K562 (cell line): ENCODE measurements around the gene NUF2. TPM values are rescaled to one million over a fixed set of nuclear protein-coding genes. Genes with fewer than 3 reads are reported as not detected.

Source experiments
- ATAC-seq: fragments of 200-7000 bp; cut with Tn5 transposase; 3 replicates; pipeline ENCODE4 v1.9.1; 2020; ENCODE audit warnings: moderate library complexity
- BruUV-seq: library from RNA; stranded (reverse); fragments of 400-500 nt; replicated peaks from 2 replicates; lab custom pipeline; 2021; lab: Mats Ljungman, UMichigan
- CTCF ChIA-PET: fragments of 300-600 bp; formaldehyde crosslinking; extraction: SDS; loops from one replicate; lab custom pipeline; 2021; ENCODE audit warnings: low intra/inter-chr PET ratio; lab: Yijun Ruan, JAX
- POLR2A ChIA-PET: fragments of 300-600, 350-650 bp; sonication (Branson Sonifier 250); formaldehyde crosslinking; extraction: SDS; loops from one replicate; lab custom pipeline; 2021; ENCODE audit warnings: antibody characterized with exemption, inconsistent platforms; lab: Yijun Ruan, JAX
- DNase-seq, 4 experiments: peaks; one replicate each; pipeline versions ENCODE4 v3.0.0 to v3.0.0-alpha.2; 2011 to 2018; ENCODE audit warnings: low spot score in 3 of 4, mixed read lengths in 3 of 4; ENCODE audit errors: extremely low read depth in 1 of 4
- FAIRE-seq: peaks from 2 replicates; lab custom pipeline; 2011; peaks lifted over from hg19 to GRCh38; lab: Jason Lieb, UNC
- H2AFZ ChIP-seq: 2 replicates; pipeline ENCODE4 v1.6.0; 2011; ENCODE audit warnings: low read depth, low read length, control low read depth, inconsistent platforms
- H3K27ac ChIP-seq: fragments of 200-600 bp; 3 replicates; pipeline ENCODE4 v1.8.0; 2011; ENCODE audit warnings: low read depth, mild to moderate bottlenecking, control low read depth, inconsistent platforms, low read length, moderate library complexity, mixed read lengths; ENCODE audit errors: extremely low read depth
- H3K27me3 ChIP-seq, 2 experiments: fragments of 300-600 bp in 1 of 2; 2 replicates in 1 of 2; 3 replicates in 1 of 2; pipeline versions ENCODE4 v1.6.0 to v1.8.0; 2011; ENCODE audit warnings: inconsistent platforms in 2 of 2, low read length in 2 of 2, mild to moderate bottlenecking in 1 of 2, mixed read lengths in 1 of 2, moderate library complexity in 1 of 2; ENCODE audit not compliant: control insufficient read depth in 2 of 2, insufficient read depth in 2 of 2
- H3K36me3 ChIP-seq: fragments of 300-600 bp; 3 replicates; pipeline ENCODE4 v1.8.0; 2011; ENCODE audit warnings: mild to moderate bottlenecking, low read length, inconsistent platforms; ENCODE audit not compliant: control insufficient read depth, insufficient read depth
- H3K4me1 ChIP-seq, 2 experiments: fragments of 200-600 bp in 1 of 2; replicated peaks in 1 of 2; 2 replicates in 1 of 2; 3 replicates in 1 of 2; pipeline versions ENCODE4 v1.5.1 to v1.8.0; 2011; ENCODE audit warnings: inconsistent platforms in 2 of 2, low read length in 2 of 2, mild to moderate bottlenecking in 1 of 2, mixed read lengths in 1 of 2, moderate library complexity in 1 of 2; ENCODE audit not compliant: control insufficient read depth in 2 of 2, insufficient read depth in 2 of 2
- H3K4me2 ChIP-seq: 2 replicates; pipeline ENCODE4 v1.6.1; 2011; ENCODE audit warnings: low read length, control low read depth, inconsistent platforms, mixed read lengths; ENCODE audit not compliant: insufficient read depth
- H3K4me3 ChIP-seq: fragments of 200-600 bp; sonication (generic), shearing (Covaris generic); 2 replicates; pipeline ENCODE4 v1.5.1; 2016; ENCODE audit warnings: control low read depth, inconsistent platforms
- H3K79me2 ChIP-seq: fragments of 200-600 bp; 3 replicates; pipeline ENCODE4 v1.8.0; 2011; ENCODE audit warnings: low read length, inconsistent platforms; ENCODE audit not compliant: control insufficient read depth, insufficient read depth
- H3K9ac ChIP-seq, 2 experiments: 2 replicates each; pipeline versions ENCODE4 v1.6.0 to v1.6.1; 2011; ENCODE audit warnings: low read depth in 2 of 2, low read length in 2 of 2, control low read depth in 1 of 2, inconsistent platforms in 1 of 2, mild to moderate bottlenecking in 1 of 2, mixed read lengths in 1 of 2; ENCODE audit not compliant: insufficient read depth in 1 of 2
- H3K9me1 ChIP-seq: one replicate; pipeline ENCODE4 v1.6.0; 2011; ENCODE audit warnings: inconsistent platforms, mild to moderate bottlenecking, low read length, moderate library complexity; ENCODE audit not compliant: control insufficient read depth, insufficient read depth
- H3K9me3 ChIP-seq: replicated peaks from 2 replicates; pipeline ENCODE4 v1.5.1; 2011; ENCODE audit warnings: low read depth, low read length, inconsistent platforms; ENCODE audit not compliant: control insufficient read depth, insufficient read depth
- H4K20me1 ChIP-seq: replicated peaks from 2 replicates; pipeline ENCODE4 v1.6.1; 2011; ENCODE audit warnings: low read length, inconsistent platforms, mixed read lengths; ENCODE audit not compliant: control insufficient read depth, insufficient read depth
- BACH1 ChIP-seq: fragments of 200-800 bp; sonication (Bioruptor generic); IDR thresholded peaks from 2 replicates; pipeline ENCODE4 v1.6.1; 2016; ENCODE audit warnings: missing genetic modification characterization, missing compliant biosample characterization
- CC2D1A ChIP-seq: fragments of 450-650 bp; IDR thresholded peaks from 2 replicates; pipeline ENCODE4 v1.6.1; 2017; ENCODE audit warnings: mild to moderate bottlenecking
- CTBP1 ChIP-seq: fragments of 450-650 bp; IDR thresholded peaks from 2 replicates; pipeline ENCODE4 v1.6.1; 2016; ENCODE audit warnings: borderline replicate concordance
- ELF2 ChIP-seq: fragments of 250-450 bp; sonication (Bioruptor Pico); IDR thresholded peaks from 2 replicates; pipeline ENCODE4 v1.5.0; 2021; ENCODE audit warnings: mild to moderate bottlenecking
- HDAC8 ChIP-seq: fragments of 450-650 bp; IDR thresholded peaks from 2 replicates; pipeline ENCODE4 v1.6.1; 2016; ENCODE audit warnings: mild to moderate bottlenecking, missing genetic modification characterization, moderate library complexity, missing compliant biosample characterization
- HNRNPH1 ChIP-seq: fragments of 200-400 bp; formaldehyde crosslinking; optimal IDR thresholded peaks from 2 replicates; pipeline ENCODE3; 2017; ENCODE audit warnings: low read depth, mild to moderate bottlenecking, low read length, moderate library complexity
- RNF2 ChIP-seq: sonication (generic); IDR thresholded peaks from 2 replicates; pipeline ENCODE4 v1.6.1; 2016
- SAFB ChIP-seq: fragments of 200-400 bp; formaldehyde crosslinking; IDR thresholded peaks from 2 replicates; pipeline ENCODE4 v1.6.1; 2017; ENCODE audit warnings: low read depth, low read length, borderline replicate concordance
- SRF ChIP-seq, 2 experiments: fragments of 250-450, 450-650 bp in 1 of 2; sonication (Bioruptor Pico) in 1 of 2; sonication (generic) in 1 of 2; formaldehyde crosslinking; IDR thresholded peaks; 2 replicates each; pipeline versions ENCODE4 v1.5.0 to v1.5.1; 2020 to 2022; ENCODE audit warnings: mild to moderate bottlenecking in 1 of 2, missing genetic modification reagents in 1 of 2
- TAF9B ChIP-seq: fragments of 450-650 bp; IDR thresholded peaks from 2 replicates; pipeline ENCODE4 v1.6.1; 2018; ENCODE audit warnings: mild to moderate bottlenecking; ENCODE audit not compliant: partially characterized antibody
- TCF7 ChIP-seq: sonication (generic); IDR thresholded peaks from 2 replicates; pipeline ENCODE4 v1.6.1; 2016; ENCODE audit warnings: antibody characterized with exemption, borderline replicate concordance
- TEAD4 ChIP-seq, 2 experiments: sonication (generic) in 1 of 2; formaldehyde crosslinking in 1 of 2; IDR thresholded peaks; 2 replicates each; pipeline versions ENCODE4 v1.6.1 to v1.8.0; 2012 to 2022; ENCODE audit warnings: borderline replicate concordance in 1 of 2, inconsistent platforms in 1 of 2, low read length in 1 of 2, mild to moderate bottlenecking in 1 of 2, missing genetic modification reagents in 1 of 2
- TGIF2 ChIP-seq: sonication (generic); formaldehyde crosslinking; IDR thresholded peaks from 2 replicates; pipeline ENCODE4 v1.8.1; 2022; ENCODE audit warnings: mild to moderate bottlenecking, missing genetic modification reagents, moderate library complexity
- ZNF143 ChIP-seq: sonication (generic); formaldehyde crosslinking; IDR thresholded peaks from 2 replicates; pipeline ENCODE4 v1.9.0; 2022; ENCODE audit warnings: mild to moderate bottlenecking, missing genetic modification reagents
- ZNF23 ChIP-seq: fragments of 250-450 bp; sonication (Bioruptor Pico); IDR thresholded peaks from 2 replicates; pipeline ENCODE4 v1.4.0; 2020; ENCODE audit warnings: mild to moderate bottlenecking
- ZZZ3 ChIP-seq: fragments of 450-650 bp; IDR thresholded peaks from 2 replicates; pipeline ENCODE4 v1.6.1; 2016; ENCODE audit warnings: antibody characterized with exemption, mild to moderate bottlenecking, moderate library complexity
- WGBS: fragments of 100-300 bp; shearing (Covaris generic); methylation state at CpG from one replicate; pipeline ENCODE4 v1.1.6; 2016; ENCODE audit warnings: low coverage, mixed read lengths; ENCODE audit not compliant: insufficient coverage; ENCODE audit errors: missing lambda C conversion rate; 5-methylcytosine and 5-hydroxymethylcytosine counted together
- in situ Hi-C: fragments of 300-500 bp; cut with MboI; formaldehyde crosslinking; loops from 4 replicates; pipeline ENCODE4 v1.15.0; 2018; ENCODE audit warnings: inconsistent platforms, mixed read lengths
- intact Hi-C: fragments of 100-400 bp; cut with micrococcal nuclease; formaldehyde crosslinking; loops from 2 replicates; pipeline ENCODE4 v1.14.2; 2022
- polyA plus RNA-seq, 8 experiments: library from polyadenylated mRNA; depleted of rRNA in 4 of 8; stranded (reverse) in 5 of 8; unstranded in 3 of 8; fragments of >200 nt; fragmentation: Nextera tagmentation in 2 of 8; fragmentation: Illumina TruSeq in 1 of 8; extraction: Ambion mirVana in 2 of 8; extraction: Trizol in 1 of 8; gene quantifications; 2 replicates each; pipeline versions ENCODE4 v1.2.1 to v1.2.3, GENCODE V29; 2011 to 2014; ENCODE audit warnings: inconsistent platforms in 1 of 8, missing spikeins in 1 of 8
- total RNA-seq, 7 experiments: library from RNA; depleted of rRNA in 6 of 7; stranded (reverse); fragments of >200 nt in 6 of 7; fragmentation: Illumina TruSeq in 2 of 7; extraction: Trizol in 2 of 7; gene quantifications; 2 replicates each; pipeline versions ENCODE4 v1.2.1 to v1.2.3, GENCODE V29; 2011 to 2021; ENCODE audit warnings: low replicate concordance in 1 of 7

NUF2 gene
- total and polyA plus RNA-seq, 9 of the 15 experiments (the other 6 are each of a cell fraction or from before 2014, with no cell fraction given) = 42.5 to 90.0 (median 60.3) TPM

GRCh38 chr1:163387146-163387545 lies 65.4 kb downstream of the NUF2 start (continued):
- no peak for TF ChIP-seq ZZZ3

GRCh38 chr1:163388970-163389369 lies 67.2 kb downstream of the NUF2 start:
- no peak for ATAC-seq
- H3K4me3 ChIP-seq = no peak overlapping the region
- no peak for FAIRE-seq
- no peak overlapping the region for H3K4me2 ChIP-seq
- H3K36me3 ChIP-seq = no peaks in the 10 kb centered on the region
- no peaks in the 10 kb centered on the region for H4K20me1 ChIP-seq
- intact Hi-C loops (no loop called here), in situ Hi-C loops (no loop called here)
- H3K27me3 ChIP-seq = no peaks in the 10 kb centered on the region
- H3K27ac ChIP-seq = no peak overlapping the region
- BruUV-seq = no TSS peak
- no peak overlapping the region for H2AFZ ChIP-seq
- H3K9me3 ChIP-seq = no peaks in the 10 kb centered on the region
- no peaks in the 10 kb centered on the region for H3K79me2 ChIP-seq
- no peak overlapping the region for H3K9ac ChIP-seq
- H3K4me1 ChIP-seq = no peaks in the 10 kb centered on the region
- H3K9me1 ChIP-seq = no peaks in the 10 kb centered on the region
- WGBS = 0% methylated on average over 4 of the region's 4 CpGs
- TF ChIP-seq CC2D1A (no peak), TCF7 (no peak), TEAD4 (IDR thresholded peaks at IDR 0.05; ENCODE audit: low read length) (no peak), TEAD4 (CRISPR knock-in tag; IDR thresholded peaks at IDR 0.05; ENCODE audit: borderline replicate concordance) (no peak), TGIF2 (no peak), HNRNPH1 (no peak), ZNF143 (CRISPR knock-in tag) (no peak), ELF2 (CRISPR knock-in tag) (no peak), HDAC8 (tag) (no peak), TAF9B (no peak), ZNF23 (CRISPR knock-in tag) (no peak), SAFB (no peak), SRF (CRISPR knock-in tag; IDR thresholded peaks at IDR 0.05) (no peak), RNF2 (no peak), CTBP1 (no peak), BACH1 (tag) (no peak)
- ChIA-PET POLR2A (interaction anchor here (0.6 kb wide), 2 partner anchors 228 to 1140 kb away, joined by 3 to 4 read pairs; no protein-coding TSS in a partner anchor), CTCF (no interaction called here)
- no peak for DNase-seq
